ENCODE results near the gene GABPB2. TPM values are rescaled to one million over a fixed set of nuclear protein-coding genes. Genes with fewer than 3 reads are reported as not detected.
A peak's percentile ranks its signal among the peaks of the same experiment; 100 is the strongest.

The GABPB2 gene
- total RNA-seq, 1 donor from 2014 or later, result 3.6 TPM

GRCh38 chr1:151059109-151060006 lies 11.2 kb upstream of the GABPB2 start, which contains the start of gene CDC42SE1:
TSS of gene CDC42SE1 (minus strand) at chr1:151059622. CDS start at chr1:151055730, 3,892 bp downstream.
- Histone ChIP-seq H3K27me3 (ENCODE audit: insufficient read depth, low read length) (no peaks in the 10 kb centered on the region), H3K79me2 (ENCODE audit: insufficient read depth, low read length) (peaks cover 98% of the 10 kb centered on the region), H3K36me3 (ENCODE audit: insufficient read depth, low read length) (peaks cover 29% of the 10 kb centered on the region), H3K4me3 (ENCODE audit: insufficient read depth, low read depth, low read length) (peak within 1 kb of the TSS; percentile 93), H3K4me1 (ENCODE audit: insufficient read depth, low read length) (peaks cover 31% of the 10 kb centered on the region), H4K20me1 (ENCODE audit: insufficient read depth, low read length) (peaks cover 58% of the 10 kb centered on the region), H3K4me2 (ENCODE audit: low read length) (peak within 1 kb of the TSS; percentile 99), H3K27ac (ENCODE audit: low read depth, low read length) (peak within 1 kb of the TSS; percentile 94), H3K9ac (ENCODE audit: low read length) (peak within 1 kb of the TSS; percentile 98), H2AFZ (ENCODE audit: low read depth, low read length) (peak within 1 kb of the TSS; percentile 51), H3K9me3 (ENCODE audit: insufficient read depth, low read depth, low read length) (no peaks in the 10 kb centered on the region)
- H3K27ac Mint-ChIP-seq (ENCODE audit: unreplicated experiment), result peak within 1 kb of the TSS; percentile 96
- peaks cover 22% of the 10 kb centered on the region for H3K36me3 Mint-ChIP-seq (ENCODE audit: low read depth, unreplicated experiment)
- peak; percentile 68 for DNase-seq (ENCODE audit: low read depth)
- H3K4me3 Mint-ChIP-seq (ENCODE audit: unreplicated experiment), result peak within 1 kb of the TSS; percentile 95
- no peaks in the 10 kb centered on the region for H3K27me3 Mint-ChIP-seq (ENCODE audit: low read depth, unreplicated experiment)
- H3K4me1 Mint-ChIP-seq (ENCODE audit: low read depth, unreplicated experiment), result peaks cover 37% of the 10 kb centered on the region
- no peak for FAIRE-seq
- H3K9me3 Mint-ChIP-seq (ENCODE audit: unreplicated experiment), result no peaks in the 10 kb centered on the region
- TF ChIP-seq CTCF (IDR thresholded peaks at IDR 0.05; ENCODE audit: insufficient read depth, low read depth, low read length) (peak; percentile 28), EZH2 (IDR thresholded peaks at IDR 0.05; ENCODE audit: insufficient read depth, low read length) (no peak)

DNA sequence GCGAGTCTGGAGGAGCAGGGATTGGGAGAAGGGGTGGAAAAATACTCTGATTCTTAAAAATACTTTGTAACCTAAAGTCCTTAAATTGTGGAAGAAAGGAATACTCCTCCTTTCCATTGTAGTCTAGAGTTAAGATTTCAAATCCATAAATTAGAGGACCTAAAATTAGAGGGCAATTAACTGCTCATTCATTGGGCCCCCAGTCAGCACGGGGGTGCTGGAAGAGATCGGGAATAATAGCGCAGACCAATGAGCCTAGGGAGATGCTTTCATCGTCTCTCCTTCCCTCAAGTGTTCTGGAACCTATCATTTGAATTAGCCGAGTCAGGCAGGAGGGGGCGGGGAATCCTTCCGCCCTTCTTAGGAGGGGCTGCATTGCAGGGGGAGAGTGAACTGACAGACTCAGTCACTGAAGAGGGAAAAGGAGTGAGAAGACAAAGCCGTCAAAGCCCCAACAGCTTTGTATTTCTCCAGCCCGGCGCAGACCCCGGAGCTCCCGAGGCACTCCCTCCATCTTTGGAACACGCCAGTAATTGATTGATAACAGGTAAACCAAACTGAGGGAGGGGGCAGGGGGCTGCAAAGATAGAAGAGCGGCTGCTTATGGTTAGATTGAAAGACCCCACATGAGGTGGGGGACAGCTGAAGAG lies 10.4 kb upstream of the GABPB2 start, which contains the start of gene MLLT11:
MLLT11 (plus strand) TSS at position 391 of the 650 bp plus-strand sequence. CDS start 6,828 bp downstream, outside the sequence.
- peaks cover 98% of the 10 kb centered on the region for H3K79me2 ChIP-seq (ENCODE audit: insufficient read depth, low read length)
- H3K36me3 ChIP-seq (ENCODE audit: insufficient read depth, low read length), result peaks cover 23% of the 10 kb centered on the region
- Mint-ChIP-seq H3K36me3 (ENCODE audit: low read depth, unreplicated experiment) (peaks cover 18% of the 10 kb centered on the region), H3K27me3 (ENCODE audit: low read depth, unreplicated experiment) (no peaks in the 10 kb centered on the region), H3K4me3 (ENCODE audit: unreplicated experiment) (peak within 1 kb of the TSS; percentile 95), H3K4me1 (ENCODE audit: low read depth, unreplicated experiment) (peaks cover 38% of the 10 kb centered on the region), H3K9me3 (ENCODE audit: unreplicated experiment) (no peaks in the 10 kb centered on the region), H3K27ac (ENCODE audit: unreplicated experiment) (peak within 1 kb of the TSS; percentile 96)
- H3K27ac ChIP-seq (ENCODE audit: low read depth, low read length), result peak within 1 kb of the TSS; percentile 94
- H3K27me3 ChIP-seq (ENCODE audit: insufficient read depth, low read length), result no peaks in the 10 kb centered on the region
- TF ChIP-seq EZH2 (IDR thresholded peaks at IDR 0.05; ENCODE audit: insufficient read depth, low read length) (no peak), CTCF (IDR thresholded peaks at IDR 0.05; ENCODE audit: insufficient read depth, low read depth, low read length) (no peak)
- H3K4me1 ChIP-seq (ENCODE audit: insufficient read depth, low read length), result peaks cover 31% of the 10 kb centered on the region
- H3K9me3 ChIP-seq (ENCODE audit: insufficient read depth, low read depth, low read length), result no peaks in the 10 kb centered on the region
- H3K9ac ChIP-seq (ENCODE audit: low read length), result peak within 1 kb of the TSS; percentile 98
- H3K4me2 ChIP-seq (ENCODE audit: low read length), result peak within 1 kb of the TSS; percentile 99
- H3K4me3 ChIP-seq (ENCODE audit: insufficient read depth, low read depth, low read length), result peak within 1 kb of the TSS; percentile 93
- FAIRE-seq, result no peak
- H2AFZ ChIP-seq (ENCODE audit: low read depth, low read length), result peak within 1 kb of the TSS; percentile 51
- peak; percentile 80 for DNase-seq (ENCODE audit: low read depth)
- H4K20me1 ChIP-seq (ENCODE audit: insufficient read depth, low read length), result peaks cover 56% of the 10 kb centered on the region

All from astrocyte (in vitro differentiated cells and primary cell).